ENCODE data around the gene KLK14. TPM values are rescaled to one million over a fixed set of nuclear protein-coding genes. Genes with fewer than 3 reads are reported as not detected.

The KLK14 gene
- polyA plus RNA-seq, 2 of the 4 experiments (the other 2 are of a cell fraction): 0.14 to 0.44 TPM

DNA sequence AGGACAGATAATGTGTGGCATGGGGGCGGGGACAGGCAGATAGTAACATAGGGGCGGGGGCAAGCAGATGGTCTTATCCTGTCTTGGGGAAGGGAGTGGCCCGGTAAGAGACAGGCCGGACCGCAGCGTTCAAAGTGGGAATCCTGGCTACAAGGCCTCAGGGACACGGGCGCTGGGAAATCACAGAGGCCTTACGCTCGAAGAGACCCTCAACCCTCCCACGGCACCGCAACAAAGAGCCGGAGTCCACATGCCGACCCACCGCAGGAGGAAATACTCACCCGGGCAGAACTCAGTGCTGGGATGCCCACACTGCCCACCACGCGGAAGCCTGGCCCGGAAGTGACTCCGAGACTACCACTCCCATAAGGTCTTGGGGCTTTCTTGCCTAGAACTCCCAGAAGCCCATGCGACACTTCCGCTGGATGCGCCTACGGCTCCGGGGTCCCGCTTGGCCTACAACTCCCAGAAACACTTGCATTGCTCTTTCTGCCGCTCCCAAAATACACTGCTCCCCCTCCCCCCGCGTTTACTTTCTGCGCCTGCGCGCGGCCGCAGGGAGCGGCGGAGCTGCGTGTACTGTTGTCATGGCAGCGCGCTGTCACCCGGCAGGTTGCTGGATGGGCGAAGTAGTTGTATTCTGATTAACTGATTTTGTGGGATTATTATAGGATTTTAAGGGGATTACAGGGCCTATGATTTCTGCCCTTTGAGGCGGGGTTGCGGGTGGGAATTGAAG lies 25.5 kb upstream of the KLK14 start, which contains the start of gene CTU1:
CTU1 (minus strand) TSS at position 344 of the 739 bp plus-strand sequence. CDS start 3,840 bp downstream, outside the sequence.
- POLR2A ChIA-PET: interaction anchor here (0.6 kb wide), 1 partner anchor 231 kb away, joined by 3 read pairs; no protein-coding TSS in a partner anchor
- peaks cover 10% of the 10 kb centered on the region for H3K4me1 ChIP-seq
- FAIRE-seq (peak; percentile 96), DNase-seq (ENCODE audit: low read depth in 1 of 2, low spot score in 1 of 2) (peak; percentile 98 to 100), ATAC-seq (peak; percentile 94 to 98)
- H3K9me3 ChIP-seq: no peaks in the 10 kb centered on the region
- peak within 1 kb of the TSS; percentile 80 to 88 for H3K27ac ChIP-seq
- CTCF ChIA-PET: interaction anchor here (0.7 to 1.0 kb wide), 2 partner anchors 9 to 14 kb away, joined by 3 to 4 read pairs; no protein-coding TSS in a partner anchor
- peak within 1 kb of the TSS; percentile 87 for H3K4me2 ChIP-seq
- H3K4me3 ChIP-seq: peak within 1 kb of the TSS; percentile 66
- WGBS (ENCODE audit: missing lambda C conversion rate): 1% methylated on average over 37 of the region's 43 CpGs
- TF ChIP-seq, protein P1, sequence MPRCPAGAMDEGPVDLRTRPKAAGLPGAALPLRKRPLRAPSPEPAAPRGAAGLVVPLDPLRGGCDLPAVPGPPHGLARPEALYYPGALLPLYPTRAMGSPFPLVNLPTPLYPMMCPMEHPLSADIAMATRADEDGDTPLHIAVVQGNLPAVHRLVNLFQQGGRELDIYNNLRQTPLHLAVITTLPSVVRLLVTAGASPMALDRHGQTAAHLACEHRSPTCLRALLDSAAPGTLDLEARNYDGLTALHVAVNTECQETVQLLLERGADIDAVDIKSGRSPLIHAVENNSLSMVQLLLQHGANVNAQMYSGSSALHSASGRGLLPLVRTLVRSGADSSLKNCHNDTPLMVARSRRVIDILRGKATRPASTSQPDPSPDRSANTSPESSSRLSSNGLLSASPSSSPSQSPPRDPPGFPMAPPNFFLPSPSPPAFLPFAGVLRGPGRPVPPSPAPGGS (IDR thresholded peaks at IDR 0.05): peak; percentile 76; the same call in 2 of the 3 replicates
- TF ChIP-seq CHD4 (IDR thresholded peaks at IDR 0.05; ENCODE audit: borderline replicate concordance) (no peak), EHMT2 (IDR thresholded peaks at IDR 0.05; ENCODE audit: low read depth) (no peak), JUN (IDR thresholded peaks at IDR 0.05) (peak; percentile 62 to 85; a peak in 3 of 5 replicates), TP53 (CRISPR knock-in tag; IDR thresholded peaks at IDR 0.05) (no peak), CEBPB (IDR thresholded peaks at IDR 0.05) (0 out of 4 replicates have a peak, but pooled peaks of 1 of the 2 experiments have one; percentile 15), HEYL (CRISPR knock-in tag; IDR thresholded peaks at IDR 0.05) (no peak), HOXB5 (CRISPR knock-in tag; IDR thresholded peaks at IDR 0.05) (no peak), ZFP36 (IDR thresholded peaks at IDR 0.05; ENCODE audit: borderline replicate concordance, partially characterized antibody) (no peak), KDM1A (IDR thresholded peaks at IDR 0.05; ENCODE audit: low read depth) (no peak), RFX5 (IDR thresholded peaks at IDR 0.05) (peak; percentile 97), CBX8 (IDR thresholded peaks at IDR 0.05) (no peak), MAZ (IDR thresholded peaks at IDR 0.05; ENCODE audit: borderline replicate concordance, low read depth, low read length) (no peak; the same call in 1 of the 2 replicates), SREBF2 (IDR thresholded peaks at IDR 0.05) (no peak), MYC (IDR thresholded peaks at IDR 0.05; ENCODE audit: borderline replicate concordance, low read length) (peak; percentile 99), HDAC2 (IDR thresholded peaks at IDR 0.05) (no peak), ZSCAN20 (CRISPR knock-in tag; IDR thresholded peaks at IDR 0.05) (no peak), FOXS1 (CRISPR knock-in tag; IDR thresholded peaks at IDR 0.05) (no peak), BHLHE40 (IDR thresholded peaks at IDR 0.05; ENCODE audit: low read depth, low read length) (no peak), RNF2 (IDR thresholded peaks at IDR 0.05; ENCODE audit: borderline replicate concordance, low read depth) (no peak), POLR2AphosphoS2 (conservative IDR thresholded peaks at IDR 0.05; ENCODE audit: low read length) (no peak), POLR2A (IDR thresholded peaks at IDR 0.05; ENCODE audit: low read length) (peak; percentile 81), HOXA7 (CRISPR knock-in tag; IDR thresholded peaks at IDR 0.05) (no peak)
- TF ChIP-seq, protein P2, sequence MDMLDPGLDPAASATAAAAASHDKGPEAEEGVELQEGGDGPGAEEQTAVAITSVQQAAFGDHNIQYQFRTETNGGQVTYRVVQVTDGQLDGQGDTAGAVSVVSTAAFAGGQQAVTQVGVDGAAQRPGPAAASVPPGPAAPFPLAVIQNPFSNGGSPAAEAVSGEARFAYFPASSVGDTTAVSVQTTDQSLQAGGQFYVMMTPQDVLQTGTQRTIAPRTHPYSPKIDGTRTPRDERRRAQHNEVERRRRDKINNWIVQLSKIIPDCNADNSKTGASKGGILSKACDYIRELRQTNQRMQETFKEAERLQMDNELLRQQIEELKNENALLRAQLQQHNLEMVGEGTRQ (IDR thresholded peaks at IDR 0.05): no peak; the same call in 1 of the 2 replicates
- TF ChIP-seq, protein P3, sequence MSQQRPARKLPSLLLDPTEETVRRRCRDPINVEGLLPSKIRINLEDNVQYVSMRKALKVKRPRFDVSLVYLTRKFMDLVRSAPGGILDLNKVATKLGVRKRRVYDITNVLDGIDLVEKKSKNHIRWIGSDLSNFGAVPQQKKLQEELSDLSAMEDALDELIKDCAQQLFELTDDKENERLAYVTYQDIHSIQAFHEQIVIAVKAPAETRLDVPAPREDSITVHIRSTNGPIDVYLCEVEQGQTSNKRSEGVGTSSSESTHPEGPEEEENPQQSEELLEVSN (IDR thresholded peaks at IDR 0.05; ENCODE audit: borderline replicate concordance, low read depth): no peak
- TF ChIP-seq, protein P4, sequence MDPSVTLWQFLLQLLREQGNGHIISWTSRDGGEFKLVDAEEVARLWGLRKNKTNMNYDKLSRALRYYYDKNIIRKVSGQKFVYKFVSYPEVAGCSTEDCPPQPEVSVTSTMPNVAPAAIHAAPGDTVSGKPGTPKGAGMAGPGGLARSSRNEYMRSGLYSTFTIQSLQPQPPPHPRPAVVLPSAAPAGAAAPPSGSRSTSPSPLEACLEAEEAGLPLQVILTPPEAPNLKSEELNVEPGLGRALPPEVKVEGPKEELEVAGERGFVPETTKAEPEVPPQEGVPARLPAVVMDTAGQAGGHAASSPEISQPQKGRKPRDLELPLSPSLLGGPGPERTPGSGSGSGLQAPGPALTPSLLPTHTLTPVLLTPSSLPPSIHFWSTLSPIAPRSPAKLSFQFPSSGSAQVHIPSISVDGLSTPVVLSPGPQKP (IDR thresholded peaks at IDR 0.05; ENCODE audit: low read depth, low read length): no peak
- TF ChIP-seq, protein P5, sequence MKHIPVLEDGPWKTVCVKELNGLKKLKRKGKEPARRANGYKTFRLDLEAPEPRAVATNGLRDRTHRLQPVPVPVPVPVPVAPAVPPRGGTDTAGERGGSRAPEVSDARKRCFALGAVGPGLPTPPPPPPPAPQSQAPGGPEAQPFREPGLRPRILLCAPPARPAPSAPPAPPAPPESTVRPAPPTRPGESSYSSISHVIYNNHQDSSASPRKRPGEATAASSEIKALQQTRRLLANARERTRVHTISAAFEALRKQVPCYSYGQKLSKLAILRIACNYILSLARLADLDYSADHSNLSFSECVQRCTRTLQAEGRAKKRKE (CRISPR knock-in tag; IDR thresholded peaks at IDR 0.05; ENCODE audit: low read depth): no peak
- TF ChIP-seq, protein P6, sequence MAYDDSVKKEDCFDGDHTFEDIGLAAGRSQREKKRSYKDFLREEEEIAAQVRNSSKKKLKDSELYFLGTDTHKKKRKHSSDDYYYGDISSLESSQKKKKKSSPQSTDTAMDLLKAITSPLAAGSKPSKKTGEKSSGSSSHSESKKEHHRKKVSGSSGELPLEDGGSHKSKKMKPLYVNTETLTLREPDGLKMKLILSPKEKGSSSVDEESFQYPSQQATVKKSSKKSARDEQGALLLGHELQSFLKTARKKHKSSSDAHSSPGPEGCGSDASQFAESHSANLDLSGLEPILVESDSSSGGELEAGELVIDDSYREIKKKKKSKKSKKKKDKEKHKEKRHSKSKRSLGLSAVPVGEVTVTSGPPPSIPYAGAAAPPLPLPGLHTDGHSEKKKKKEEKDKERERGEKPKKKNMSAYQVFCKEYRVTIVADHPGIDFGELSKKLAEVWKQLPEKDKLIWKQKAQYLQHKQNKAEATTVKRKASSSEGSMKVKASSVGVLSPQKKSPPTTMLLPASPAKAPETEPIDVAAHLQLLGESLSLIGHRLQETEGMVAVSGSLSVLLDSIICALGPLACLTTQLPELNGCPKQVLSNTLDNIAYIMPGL (CRISPR knock-in tag; IDR thresholded peaks at IDR 0.05; ENCODE audit: borderline replicate concordance): no peak
- TF ChIP-seq, protein P7, sequence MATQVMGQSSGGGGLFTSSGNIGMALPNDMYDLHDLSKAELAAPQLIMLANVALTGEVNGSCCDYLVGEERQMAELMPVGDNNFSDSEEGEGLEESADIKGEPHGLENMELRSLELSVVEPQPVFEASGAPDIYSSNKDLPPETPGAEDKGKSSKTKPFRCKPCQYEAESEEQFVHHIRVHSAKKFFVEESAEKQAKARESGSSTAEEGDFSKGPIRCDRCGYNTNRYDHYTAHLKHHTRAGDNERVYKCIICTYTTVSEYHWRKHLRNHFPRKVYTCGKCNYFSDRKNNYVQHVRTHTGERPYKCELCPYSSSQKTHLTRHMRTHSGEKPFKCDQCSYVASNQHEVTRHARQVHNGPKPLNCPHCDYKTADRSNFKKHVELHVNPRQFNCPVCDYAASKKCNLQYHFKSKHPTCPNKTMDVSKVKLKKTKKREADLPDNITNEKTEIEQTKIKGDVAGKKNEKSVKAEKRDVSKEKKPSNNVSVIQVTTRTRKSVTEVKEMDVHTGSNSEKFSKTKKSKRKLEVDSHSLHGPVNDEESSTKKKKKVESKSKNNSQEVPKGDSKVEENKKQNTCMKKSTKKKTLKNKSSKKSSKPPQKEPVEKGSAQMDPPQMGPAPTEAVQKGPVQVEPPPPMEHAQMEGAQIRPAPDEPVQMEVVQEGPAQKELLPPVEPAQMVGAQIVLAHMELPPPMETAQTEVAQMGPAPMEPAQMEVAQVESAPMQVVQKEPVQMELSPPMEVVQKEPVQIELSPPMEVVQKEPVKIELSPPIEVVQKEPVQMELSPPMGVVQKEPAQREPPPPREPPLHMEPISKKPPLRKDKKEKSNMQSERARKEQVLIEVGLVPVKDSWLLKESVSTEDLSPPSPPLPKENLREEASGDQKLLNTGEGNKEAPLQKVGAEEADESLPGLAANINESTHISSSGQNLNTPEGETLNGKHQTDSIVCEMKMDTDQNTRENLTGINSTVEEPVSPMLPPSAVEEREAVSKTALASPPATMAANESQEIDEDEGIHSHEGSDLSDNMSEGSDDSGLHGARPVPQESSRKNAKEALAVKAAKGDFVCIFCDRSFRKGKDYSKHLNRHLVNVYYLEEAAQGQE (IDR thresholded peaks at IDR 0.05): no peak
- TF ChIP-seq, protein P8, sequence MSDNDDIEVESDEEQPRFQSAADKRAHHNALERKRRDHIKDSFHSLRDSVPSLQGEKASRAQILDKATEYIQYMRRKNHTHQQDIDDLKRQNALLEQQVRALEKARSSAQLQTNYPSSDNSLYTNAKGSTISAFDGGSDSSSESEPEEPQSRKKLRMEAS (IDR thresholded peaks at IDR 0.05): peak; percentile 96

Data from A549 (cell line).